AG04450 (cell line): ENCODE data around the gene SLCO2A1. TPM values are rescaled to one million over a fixed set of nuclear protein-coding genes. Genes with fewer than 3 reads are reported as not detected.

ENCODE experiments used
- CTCF ChIA-PET: fragments of 300-600, 350-600 bp; formaldehyde crosslinking; extraction: SDS; loops from one replicate; lab custom pipeline; 2022; ENCODE audit warnings: antibody characterized with exemption, inconsistent platforms; lab: Charles Lee
- POLR2A ChIA-PET: fragments of 350-600 bp; formaldehyde crosslinking; extraction: SDS; loops from one replicate; lab custom pipeline; 2021; ENCODE audit warnings: antibody characterized with exemption, inconsistent platforms; lab: Yijun Ruan, JAX
- DNase-seq: peaks from one replicate; pipeline ENCODE4 v3.0.0-alpha.2; 2011; ENCODE audit warnings: low read depth, low spot score
- H3K27ac ChIP-seq: one replicate; pipeline ENCODE4 v1.5.1; 2012; ENCODE audit warnings: low read depth, low read length, control low read depth
- H3K27me3 ChIP-seq: one replicate; pipeline ENCODE4 v1.6.0; 2012; ENCODE audit warnings: low read length; ENCODE audit not compliant: control insufficient read depth, insufficient read depth
- H3K4me3 ChIP-seq: 2 replicates; pipeline ENCODE4 v1.5.1; 2011; ENCODE audit warnings: mild to moderate bottlenecking, low read depth, low read length, control low read depth
- H3K9me3 ChIP-seq: 2 replicates; pipeline ENCODE4 v1.5.1; 2012; ENCODE audit warnings: low read length; ENCODE audit not compliant: control insufficient read depth, insufficient read depth
- CTCF ChIP-seq: IDR thresholded peaks from 2 replicates; pipeline ENCODE4 v1.5.1; 2011; ENCODE audit warnings: low read depth, low read length, control low read depth, inconsistent platforms
- polyA plus RNA-seq: library from polyadenylated mRNA; depleted of rRNA; stranded (reverse); fragments of >200 nt; gene quantifications from 2 replicates; pipeline ENCODE4 v1.2.3, GENCODE V29; 2011

SLCO2A1 gene
- polyA plus RNA-seq, 1 experiment = 1.6 TPM

GRCh38 chr3:134056464-134056891 is 26.8 kb upstream of the SLCO2A1 start:
- H3K27ac ChIP-seq = no peak overlapping the region
- TF ChIP-seq CTCF = no peak
- ChIA-PET POLR2A (no interaction called here), CTCF (no interaction called here)
- DNase-seq = no peak
- H3K4me3 ChIP-seq = no peak overlapping the region
- no peaks in the 10 kb centered on the region for H3K9me3 ChIP-seq
- no peaks in the 10 kb centered on the region for H3K27me3 ChIP-seq

- ChIA-PET CTCF (no interaction called here), POLR2A (no interaction called here)
Measured at GRCh38 chr3:134055661-134056060, 25.9 kb upstream of the SLCO2A1 start.

GRCh38 chr3:134054881-134055280 is 25.2 kb upstream of the SLCO2A1 start:
- H3K27me3 ChIP-seq = no peaks in the 10 kb centered on the region
- no peak for TF ChIP-seq CTCF
- H3K4me3 ChIP-seq = no peak overlapping the region
- DNase-seq = no peak
- POLR2A ChIA-PET = interaction anchor here (0.7 kb wide), 2 partner anchors 27 to 53 kb away, joined by 4 read pairs; no protein-coding TSS in a partner anchor
- no peaks in the 10 kb centered on the region for H3K9me3 ChIP-seq
- H3K27ac ChIP-seq = no peak overlapping the region
- CTCF ChIA-PET = interaction anchor here (1.3 kb wide), 1 partner anchor 158 kb away, joined by 3 read pairs; no protein-coding TSS in a partner anchor

More at GRCh38 chr3:134055661-134056060, 25.9 kb upstream of the SLCO2A1 start:
- H3K27ac ChIP-seq = no peak overlapping the region
- H3K4me3 ChIP-seq = no peak overlapping the region
- H3K9me3 ChIP-seq = no peaks in the 10 kb centered on the region
- H3K27me3 ChIP-seq = no peaks in the 10 kb centered on the region
- TF ChIP-seq CTCF = no peak
- DNase-seq = no peak

- no peak for TF ChIP-seq CTCF
- ChIA-PET CTCF (interaction anchor here (1.3 kb wide), 1 partner anchor 158 kb away, joined by 3 read pairs; no protein-coding TSS in a partner anchor), POLR2A (interaction anchor here (0.7 kb wide), 2 partner anchors 26 to 52 kb away, joined by 4 read pairs; no protein-coding TSS in a partner anchor)
- no peak overlapping the region for H3K27ac ChIP-seq
- no peak overlapping the region for H3K4me3 ChIP-seq
- H3K9me3 ChIP-seq = no peaks in the 10 kb centered on the region
- no peaks in the 10 kb centered on the region for H3K27me3 ChIP-seq
- no peak for DNase-seq
Measured at GRCh38 chr3:134054231-134054630, 24.5 kb upstream of the SLCO2A1 start.

GRCh38 chr3:134052370-134052769 is 22.6 kb upstream of the SLCO2A1 start:
- no peak for TF ChIP-seq CTCF

More at GRCh38 chr3:134052370-134052769, 22.6 kb upstream of the SLCO2A1 start:
- H3K27ac ChIP-seq = no peak overlapping the region
- H3K9me3 ChIP-seq = no peaks in the 10 kb centered on the region
- no peak overlapping the region for H3K4me3 ChIP-seq
- H3K27me3 ChIP-seq = no peaks in the 10 kb centered on the region
- DNase-seq = no peak
- ChIA-PET CTCF (interaction anchor here (0.6 kb wide), 1 partner anchor 230 kb away, joined by 3 read pairs; no protein-coding TSS in a partner anchor), POLR2A (no interaction called here)
